Activated naive CD8-positive, alpha-beta T cell treated with anti-CD3 and anti-CD28 coated beads for 36 hours (primary cell): ENCODE measurements around the gene MARK2. TPM values are rescaled to one million over a fixed set of nuclear protein-coding genes. Genes with fewer than 3 reads are reported as not detected.

ENCODE experiments used
- DNase-seq: peaks from one replicate; pipeline ENCODE4 v3.0.0; 2021
- H3K27ac Mint-ChIP-seq: one replicate; pipeline ENCODE4 v1.8.0; 2022; ENCODE audit warnings: mild to moderate bottlenecking, moderate library complexity, mixed read lengths
- H3K27me3 Mint-ChIP-seq: one replicate; pipeline ENCODE4 v1.8.0; 2022; ENCODE audit warnings: mild to moderate bottlenecking, mixed read lengths
- H3K36me3 Mint-ChIP-seq: one replicate; pipeline ENCODE4 v1.8.0; 2021; ENCODE audit warnings: mild to moderate bottlenecking, mixed read lengths
- H3K4me1 Mint-ChIP-seq: one replicate; pipeline ENCODE4 v1.8.0; 2021; ENCODE audit warnings: mixed read lengths
- H3K4me3 Mint-ChIP-seq: one replicate; pipeline ENCODE4 v1.8.0; 2022; ENCODE audit warnings: mild to moderate bottlenecking, moderate library complexity, mixed read lengths
- H3K9me3 Mint-ChIP-seq: one replicate; pipeline ENCODE4 v1.8.0; 2022; ENCODE audit warnings: mixed read lengths
- total RNA-seq, 2 experiments: library from RNA; stranded (reverse); gene quantifications; one replicate each; pipeline ENCODE4 v1.2.3, GENCODE V29; 2021

Gene MARK2
- total RNA-seq, 2 experiments from 2014 or later: 27.7 to 29.0 TPM

DNA sequence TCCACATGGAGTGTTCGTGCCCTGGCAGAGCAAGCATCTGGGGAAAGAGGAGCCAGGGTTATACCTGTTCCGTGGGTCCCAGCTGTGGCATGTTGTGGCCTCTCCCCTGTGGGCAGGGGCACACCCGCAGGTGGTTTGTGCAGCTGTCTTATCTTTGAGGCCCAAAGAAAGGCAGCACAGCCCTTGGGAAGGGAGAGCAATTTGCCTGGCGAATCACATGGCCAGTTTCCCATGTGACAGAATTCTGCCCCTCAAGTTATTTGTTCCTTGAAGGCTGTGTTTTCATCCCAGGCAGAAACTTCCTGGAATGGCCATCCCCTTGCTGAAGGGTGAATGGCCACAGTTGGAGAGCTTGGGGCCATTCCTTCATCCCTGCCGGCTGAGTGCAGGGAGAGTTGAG is 119.1 kb downstream of the MARK2 start:
- no peak for DNase-seq
- Mint-ChIP-seq H3K27me3 (no peaks in the 10 kb centered on the region), H3K9me3 (no peaks in the 10 kb centered on the region), H3K36me3 (peaks cover 10% of the 10 kb centered on the region), H3K4me3 (no peak overlapping the region), H3K4me1 (peaks cover 11% of the 10 kb centered on the region), H3K27ac (no peak overlapping the region)

Other genes with a start within 250 kb of the MARK2 start
- 1 to 10 TPM; 6.0 to 6.5 TPM for gene PLAAT3, start 224.7 kb upstream of the MARK2 start, total RNA-seq
- 10 to 100 TPM; 20.9 to 23.2 TPM for gene ATL3, start 167.7 kb upstream of the MARK2 start, total RNA-seq
- gene RTN3, start 157.6 kb upstream of the MARK2 start, total RNA-seq: 10 to 100 TPM; 30.4 to 33.5 TPM
- 1 to 10 TPM; 4.7 to 6.2 TPM for gene ZFTA, start 70.3 kb upstream of the MARK2 start, total RNA-seq
- 10 to 100 TPM; 29.3 to 29.5 TPM for gene SPINDOC, start 25.7 kb upstream of the MARK2 start, total RNA-seq
- gene RCOR2, start 78.1 kb downstream of the MARK2 start, total RNA-seq: under 1 TPM; 0.58 to 0.82 TPM
- gene NAA40, start 99.9 kb downstream of the MARK2 start, total RNA-seq: 10 to 100 TPM; 18.3 to 21.6 TPM
- 100 to 1,000 TPM; 450 to 466 TPM for gene COX8A, start 135.5 kb downstream of the MARK2 start, total RNA-seq
- 10 to 100 TPM; 70.5 to 72.0 TPM for gene OTUB1, start 147.3 kb downstream of the MARK2 start, total RNA-seq
- not detected for gene FLRT1, start 196.8 kb downstream of the MARK2 start, total RNA-seq